HG02852 (cell line): ENCODE results near the gene MRPL52.
A peak's percentile ranks its signal among the peaks of the same experiment; 100 is the strongest.
"Not testable (repeated sequence)": the region's sequence is repeated elsewhere in the genome, so short reads cannot be mapped to it uniquely, and the experiment has no call there.

Experiments
- ATAC-seq: cut with Tn5 transposase; IDR thresholded peaks from one replicate; pipeline ENCODE4 v1.9.1; 2021; ENCODE audit warnings: mild to moderate bottlenecking, moderate library complexity; ENCODE audit not compliant: unreplicated experiment

MRPL52 gene

GRCh38 chr14:22829661-22830442, at the start of gene MRPL52:
Gene MRPL52, plus strand, starts transcription at chr14:22829887. Its CDS starts 26 bp downstream, at chr14:22829913.
- ATAC-seq, result peak; percentile 84

- no peak for ATAC-seq
Observed at GRCh38 chr14:22780105-22780679, 49.5 kb upstream of the MRPL52 start.

- ATAC-seq, result no peak
Observed at GRCh38 chr14:22780941-22781300, 48.8 kb upstream of the MRPL52 start.

- ATAC-seq, result no peak
Observed at GRCh38 chr14:22781301-22781991, 48.2 kb upstream of the MRPL52 start.

GRCh38 chr14:22786685-22787084, 43.0 kb upstream of the MRPL52 start:
- ATAC-seq, result no peak

GRCh38 chr14:22791301-22791700, 38.4 kb upstream of the MRPL52 start:
- no peak for ATAC-seq

GRCh38 chr14:22792158-22792557, 37.5 kb upstream of the MRPL52 start:
- ATAC-seq, result no peak

GRCh38 chr14:22793550-22793949, 36.1 kb upstream of the MRPL52 start:
- ATAC-seq, result not testable (repeated sequence)

GRCh38 chr14:22793976-22794375, 35.7 kb upstream of the MRPL52 start:
- ATAC-seq, result no peak

- ATAC-seq, result peak; percentile 53
Observed at GRCh38 chr14:22794551-22794951, 35.1 kb upstream of the MRPL52 start.

GRCh38 chr14:22796087-22796707, 33.5 kb upstream of the MRPL52 start:
- peak; percentile 50 for ATAC-seq

- no peak for ATAC-seq
Observed at GRCh38 chr14:22797017-22797917, 32.4 kb upstream of the MRPL52 start.

- no peak for ATAC-seq
Observed at GRCh38 chr14:22798528-22798927, 31.2 kb upstream of the MRPL52 start.

- ATAC-seq, result no peak
Observed at GRCh38 chr14:22800346-22800745, 29.3 kb upstream of the MRPL52 start.

- ATAC-seq, result no peak
Observed at GRCh38 chr14:22801716-22802115, 28.0 kb upstream of the MRPL52 start.

- peak; percentile 65 for ATAC-seq
Observed at GRCh38 chr14:22802860-22803686, 26.6 kb upstream of the MRPL52 start.

GRCh38 chr14:22803687-22803974, 26.1 kb upstream of the MRPL52 start:
- ATAC-seq, result peak; percentile 58

- ATAC-seq, result not testable (repeated sequence)
Observed at GRCh38 chr14:22805235-22805634, 24.5 kb upstream of the MRPL52 start.

GRCh38 chr14:22807432-22808087, 22.1 kb upstream of the MRPL52 start:
- no peak for ATAC-seq
